A549 treated with CORT108297 at 1 μM for 4 hours (cell line): ENCODE measurements around the gene SLAMF1. TPM values are rescaled to one million over a fixed set of nuclear protein-coding genes. Genes with fewer than 3 reads are reported as not detected.

ENCODE experiments used
- total RNA-seq: library from RNA; stranded (reverse); fragments of 200-300 nt; extraction: Qiagen RNA extraction; gene quantifications from 5 replicates; pipeline ENCODE4 v1.2.3, GENCODE V29; 2022

Gene SLAMF1
- not detected in 5 replicates for total RNA-seq

GRCh38 chr1:160646711-160647328 lies at the start of gene SLAMF1:
Gene SLAMF1 (minus strand): TSS chr1:160647044. CDS start chr1:160646945, 99 bp downstream.

GRCh38 chr1:160579216-160579701 lies 67.6 kb downstream of the SLAMF1 start, which contains the start of gene CD84:
Gene CD84 (minus strand): TSS chr1:160579496. CDS start chr1:160579437, 59 bp downstream.

Other genes starting within 250 kb of the SLAMF1 start
- 0.69 to 1.0 TPM (median 0.93 TPM) in 5 replicates for gene VANGL2, start 246.5 kb downstream of the SLAMF1 start, total RNA-seq
- not detected in 5 replicates for gene SLAMF6, start 123.8 kb downstream of the SLAMF1 start, total RNA-seq
- gene CD84, start 67.5 kb downstream of the SLAMF1 start, total RNA-seq, result not detected in 5 replicates
- gene CD48, start 64.8 kb upstream of the SLAMF1 start, total RNA-seq, result not detected in 5 replicates
- 1.4 to 2.5 TPM (median 1.9 TPM) in 5 replicates for gene SLAMF7, start 92.2 kb upstream of the SLAMF1 start, total RNA-seq
- 0.06 to 0.10 TPM (median 0.08 TPM) in 5 replicates for gene LY9, start 149.1 kb upstream of the SLAMF1 start, total RNA-seq
- not detected in 5 replicates for gene CD244, start 215.8 kb upstream of the SLAMF1 start, total RNA-seq
- not detected in 5 replicates for gene ITLN1, start 238.1 kb upstream of the SLAMF1 start, total RNA-seq